ENCODE results near the gene RHOJ.

RHOJ gene

DNA sequence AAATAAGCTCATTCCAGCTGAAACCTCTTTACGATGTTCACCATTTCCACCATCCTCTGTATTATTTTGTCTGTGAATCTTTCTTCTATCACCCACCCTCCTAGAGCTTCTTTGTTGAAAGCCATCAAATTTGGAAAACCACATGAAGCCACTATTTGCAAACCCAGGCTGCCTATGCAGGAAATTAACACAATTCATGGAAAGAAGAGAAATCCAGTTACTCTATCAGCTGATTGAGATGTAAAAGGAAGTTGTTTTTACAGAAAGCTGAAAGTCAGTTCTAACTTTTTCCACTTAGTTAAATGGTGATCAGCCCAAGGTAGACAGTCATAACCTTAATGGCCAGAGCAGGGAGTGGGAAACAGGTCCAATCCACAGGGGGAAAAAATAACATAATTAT lies 6.6 kb downstream of the RHOJ start:
- Histone ChIP-seq H3K9me2 (replicated peaks; ENCODE audit: control insufficient read depth, low read length) (no peaks in the 10 kb centered on the region), H4K20me1 (ENCODE audit: control insufficient read depth, insufficient read depth, low read depth, low read length) (no peaks in the 10 kb centered on the region), H3K79me2 (ENCODE audit: control insufficient read depth, low read length) (no peaks in the 10 kb centered on the region), H3K9me3 (ENCODE audit: control insufficient read depth, insufficient read depth, low read length) (no peaks in the 10 kb centered on the region), H3K27ac (ENCODE audit: low read depth, low read length) (no peak overlapping the region), H3K27me3 (ENCODE audit: control insufficient read depth, low read length) (0 out of 2 replicates have a peak, but pooled peaks cover 3% of the 10 kb centered on the region), H3K4me1 (ENCODE audit: control insufficient read depth, low read length) (no peaks in the 10 kb centered on the region), H3F3A (ENCODE audit: control insufficient read depth, insufficient read depth) (no peaks in the 10 kb centered on the region), H3K36me3 (ENCODE audit: control insufficient read depth, low read length) (no peaks in the 10 kb centered on the region), H3K4me2 (ENCODE audit: low read length) (no peak overlapping the region), H3K4me3 (ENCODE audit: low read length) (no peak overlapping the region)
- TF ChIP-seq, protein P1, sequence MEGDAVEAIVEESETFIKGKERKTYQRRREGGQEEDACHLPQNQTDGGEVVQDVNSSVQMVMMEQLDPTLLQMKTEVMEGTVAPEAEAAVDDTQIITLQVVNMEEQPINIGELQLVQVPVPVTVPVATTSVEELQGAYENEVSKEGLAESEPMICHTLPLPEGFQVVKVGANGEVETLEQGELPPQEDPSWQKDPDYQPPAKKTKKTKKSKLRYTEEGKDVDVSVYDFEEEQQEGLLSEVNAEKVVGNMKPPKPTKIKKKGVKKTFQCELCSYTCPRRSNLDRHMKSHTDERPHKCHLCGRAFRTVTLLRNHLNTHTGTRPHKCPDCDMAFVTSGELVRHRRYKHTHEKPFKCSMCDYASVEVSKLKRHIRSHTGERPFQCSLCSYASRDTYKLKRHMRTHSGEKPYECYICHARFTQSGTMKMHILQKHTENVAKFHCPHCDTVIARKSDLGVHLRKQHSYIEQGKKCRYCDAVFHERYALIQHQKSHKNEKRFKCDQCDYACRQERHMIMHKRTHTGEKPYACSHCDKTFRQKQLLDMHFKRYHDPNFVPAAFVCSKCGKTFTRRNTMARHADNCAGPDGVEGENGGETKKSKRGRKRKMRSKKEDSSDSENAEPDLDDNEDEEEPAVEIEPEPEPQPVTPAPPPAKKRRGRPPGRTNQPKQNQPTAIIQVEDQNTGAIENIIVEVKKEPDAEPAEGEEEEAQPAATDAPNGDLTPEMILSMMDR (IDR thresholded peaks at IDR 0.05; ENCODE audit: low read depth, low read length, poor library complexity, severe bottlenecking) = no peak
- no peak for TF ChIP-seq EZH2phosphoT487 (IDR thresholded peaks at IDR 0.05; ENCODE audit: borderline replicate concordance, low read length)

DNA sequence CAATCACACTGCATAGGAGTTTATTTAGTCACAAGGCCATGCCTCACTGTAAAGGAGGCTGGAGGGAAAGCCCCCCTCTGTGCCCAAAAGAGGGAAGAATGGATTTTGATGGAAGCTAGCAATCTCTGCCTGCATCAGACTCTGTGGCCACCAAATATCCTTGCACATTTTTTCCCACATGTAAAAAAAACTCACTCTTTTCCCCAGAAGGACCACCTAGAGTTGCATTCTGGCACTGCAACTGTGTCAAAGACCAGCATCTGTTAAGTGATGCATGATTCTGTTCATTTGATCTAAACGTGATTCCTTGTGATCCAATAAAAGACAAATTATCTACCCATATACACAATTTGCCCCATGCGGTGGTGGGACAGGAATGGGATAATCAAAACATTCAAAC lies 8.0 kb downstream of the RHOJ start:
- Histone ChIP-seq H3K27me3 (ENCODE audit: control insufficient read depth, low read length) (0 out of 2 replicates have a peak, but pooled peaks cover 3% of the 10 kb centered on the region), H4K20me1 (ENCODE audit: control insufficient read depth, insufficient read depth, low read depth, low read length) (no peaks in the 10 kb centered on the region), H3K9me3 (ENCODE audit: control insufficient read depth, insufficient read depth, low read length) (no peaks in the 10 kb centered on the region), H3K4me1 (ENCODE audit: control insufficient read depth, low read length) (no peaks in the 10 kb centered on the region), H3K27ac (ENCODE audit: low read depth, low read length) (no peak overlapping the region), H3K4me3 (ENCODE audit: low read length) (no peak overlapping the region), H3K79me2 (ENCODE audit: control insufficient read depth, low read length) (no peaks in the 10 kb centered on the region), H3K9me2 (replicated peaks; ENCODE audit: control insufficient read depth, low read length) (no peaks in the 10 kb centered on the region), H3K4me2 (ENCODE audit: low read length) (no peak overlapping the region), H3F3A (ENCODE audit: control insufficient read depth, insufficient read depth) (no peaks in the 10 kb centered on the region), H3K36me3 (ENCODE audit: control insufficient read depth, low read length) (no peaks in the 10 kb centered on the region)
- TF ChIP-seq EZH2phosphoT487 (IDR thresholded peaks at IDR 0.05; ENCODE audit: borderline replicate concordance, low read length) = no peak
- TF ChIP-seq, protein P1 (IDR thresholded peaks at IDR 0.05; ENCODE audit: low read depth, low read length, poor library complexity, severe bottlenecking) = no peak

DNA sequence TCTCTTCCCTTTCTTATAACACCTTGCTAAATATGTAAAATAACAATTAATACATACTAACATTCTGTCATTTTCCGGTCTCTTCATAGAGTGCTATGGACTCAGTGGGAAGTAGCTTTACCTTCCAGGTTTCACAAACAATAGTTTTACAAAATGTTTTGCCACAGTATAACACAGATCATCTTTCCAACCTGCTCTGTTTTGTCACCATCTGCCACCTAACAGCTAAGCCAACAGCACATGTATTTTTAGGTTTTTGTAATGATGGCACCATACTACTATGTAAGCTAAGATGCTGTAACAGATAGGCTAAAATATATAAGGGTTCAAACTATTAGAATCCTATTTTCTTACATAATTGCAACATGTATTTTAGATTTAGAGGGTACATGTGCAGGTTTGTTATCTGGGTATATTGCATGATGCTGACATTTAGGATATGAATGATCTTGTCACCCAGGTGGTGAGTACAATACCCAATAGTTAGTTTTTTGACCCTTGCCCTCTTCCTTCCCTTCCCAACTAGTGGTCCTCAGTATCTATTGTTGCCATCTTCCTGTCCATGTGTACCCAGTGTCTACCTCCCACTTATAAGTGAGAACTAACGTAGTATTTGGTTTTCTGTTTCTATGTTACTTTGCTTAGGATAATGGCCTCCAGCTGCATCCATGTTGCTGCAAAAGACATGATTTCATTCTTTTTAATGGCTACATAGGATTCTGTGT lies 8.7 kb downstream of the RHOJ start:
- no peak overlapping the region for H3K4me3 ChIP-seq (ENCODE audit: low read length)
- no peaks in the 10 kb centered on the region for H3K36me3 ChIP-seq (ENCODE audit: control insufficient read depth, low read length)
- H3K4me2 ChIP-seq (ENCODE audit: low read length) = no peak overlapping the region
- H3K79me2 ChIP-seq (ENCODE audit: control insufficient read depth, low read length) = no peaks in the 10 kb centered on the region
- H3F3A ChIP-seq (ENCODE audit: control insufficient read depth, insufficient read depth) = no peaks in the 10 kb centered on the region
- H3K4me1 ChIP-seq (ENCODE audit: control insufficient read depth, low read length) = no peaks in the 10 kb centered on the region
- no peak for TF ChIP-seq EZH2phosphoT487 (IDR thresholded peaks at IDR 0.05; ENCODE audit: borderline replicate concordance, low read length)
- TF ChIP-seq, protein P1 (IDR thresholded peaks at IDR 0.05; ENCODE audit: low read depth, low read length, poor library complexity, severe bottlenecking) = no peak
- no peak overlapping the region for H3K27ac ChIP-seq (ENCODE audit: low read depth, low read length)
- 0 out of 2 replicates have a peak, but pooled peaks cover 3% of the 10 kb centered on the region for H3K27me3 ChIP-seq (ENCODE audit: control insufficient read depth, low read length)
- no peaks in the 10 kb centered on the region for H3K9me2 ChIP-seq (replicated peaks; ENCODE audit: control insufficient read depth, low read length)
- H4K20me1 ChIP-seq (ENCODE audit: control insufficient read depth, insufficient read depth, low read depth, low read length) = no peaks in the 10 kb centered on the region
- H3K9me3 ChIP-seq (ENCODE audit: control insufficient read depth, insufficient read depth, low read length) = no peaks in the 10 kb centered on the region

Measured in DOHH2 (cell line).